PFSK-1 (cell line): Measurements from ENCODE around the gene POLA1.

Experiments used
- FOXP2 ChIP-seq: optimal IDR thresholded peaks from 2 replicates; pipeline ENCODE3; 2011; ENCODE audit warnings: borderline replicate concordance, control low read depth, inconsistent platforms; ENCODE audit not compliant: insufficient read depth; ENCODE audit errors: extremely low read length, extremely low read depth
- POLR2AphosphoS5 ChIP-seq: IDR thresholded peaks from 2 replicates; pipeline ENCODE4 v1.6.1; 2012; ENCODE audit warnings: low read depth, mild to moderate bottlenecking, control low read depth, low read length, moderate library complexity
- SIN3A ChIP-seq: IDR thresholded peaks from 2 replicates; pipeline ENCODE4 v1.6.1; 2012; ENCODE audit warnings: mild to moderate bottlenecking, low read length, moderate library complexity, borderline replicate concordance; ENCODE audit not compliant: insufficient read depth
- TAF1 ChIP-seq: IDR thresholded peaks from 2 replicates; pipeline ENCODE4 v1.6.1; 2012; ENCODE audit warnings: low read length, control low read depth, borderline replicate concordance; ENCODE audit not compliant: insufficient read depth
- TF ChIP-seq, protein P1 (sequence below), 2 experiments: IDR thresholded peaks; 2 replicates each; pipeline versions ENCODE4 v1.6.1 to v1.8.0; 2011 to 2012; ENCODE audit warnings: low read depth in 2 of 2, low read length in 2 of 2, control low read depth in 1 of 2, inconsistent platforms in 1 of 2, mild to moderate bottlenecking in 1 of 2, moderate library complexity in 1 of 2; ENCODE audit not compliant: insufficient read depth in 1 of 2

Gene POLA1

GRCh38 chrX:24748196-24748595 lies 54.5 kb downstream of the POLA1 start:
- TF ChIP-seq, protein P1, sequence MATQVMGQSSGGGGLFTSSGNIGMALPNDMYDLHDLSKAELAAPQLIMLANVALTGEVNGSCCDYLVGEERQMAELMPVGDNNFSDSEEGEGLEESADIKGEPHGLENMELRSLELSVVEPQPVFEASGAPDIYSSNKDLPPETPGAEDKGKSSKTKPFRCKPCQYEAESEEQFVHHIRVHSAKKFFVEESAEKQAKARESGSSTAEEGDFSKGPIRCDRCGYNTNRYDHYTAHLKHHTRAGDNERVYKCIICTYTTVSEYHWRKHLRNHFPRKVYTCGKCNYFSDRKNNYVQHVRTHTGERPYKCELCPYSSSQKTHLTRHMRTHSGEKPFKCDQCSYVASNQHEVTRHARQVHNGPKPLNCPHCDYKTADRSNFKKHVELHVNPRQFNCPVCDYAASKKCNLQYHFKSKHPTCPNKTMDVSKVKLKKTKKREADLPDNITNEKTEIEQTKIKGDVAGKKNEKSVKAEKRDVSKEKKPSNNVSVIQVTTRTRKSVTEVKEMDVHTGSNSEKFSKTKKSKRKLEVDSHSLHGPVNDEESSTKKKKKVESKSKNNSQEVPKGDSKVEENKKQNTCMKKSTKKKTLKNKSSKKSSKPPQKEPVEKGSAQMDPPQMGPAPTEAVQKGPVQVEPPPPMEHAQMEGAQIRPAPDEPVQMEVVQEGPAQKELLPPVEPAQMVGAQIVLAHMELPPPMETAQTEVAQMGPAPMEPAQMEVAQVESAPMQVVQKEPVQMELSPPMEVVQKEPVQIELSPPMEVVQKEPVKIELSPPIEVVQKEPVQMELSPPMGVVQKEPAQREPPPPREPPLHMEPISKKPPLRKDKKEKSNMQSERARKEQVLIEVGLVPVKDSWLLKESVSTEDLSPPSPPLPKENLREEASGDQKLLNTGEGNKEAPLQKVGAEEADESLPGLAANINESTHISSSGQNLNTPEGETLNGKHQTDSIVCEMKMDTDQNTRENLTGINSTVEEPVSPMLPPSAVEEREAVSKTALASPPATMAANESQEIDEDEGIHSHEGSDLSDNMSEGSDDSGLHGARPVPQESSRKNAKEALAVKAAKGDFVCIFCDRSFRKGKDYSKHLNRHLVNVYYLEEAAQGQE (IDR thresholded peaks at IDR 0.05; ENCODE audit: insufficient read depth in 1 of 2, low read depth in 2 of 2, low read length in 2 of 2): no peak

- TF ChIP-seq TAF1 (no peak), FOXP2 (no peak), POLR2AphosphoS5 (no peak), SIN3A (no peak)
- TF ChIP-seq, protein P1 (IDR thresholded peaks at IDR 0.05; ENCODE audit: insufficient read depth in 1 of 2, low read depth in 2 of 2, low read length in 2 of 2): no peak
These were observed 66.1 kb downstream of the POLA1 start for GRCh38 chrX:24759786-24760185.

DNA sequence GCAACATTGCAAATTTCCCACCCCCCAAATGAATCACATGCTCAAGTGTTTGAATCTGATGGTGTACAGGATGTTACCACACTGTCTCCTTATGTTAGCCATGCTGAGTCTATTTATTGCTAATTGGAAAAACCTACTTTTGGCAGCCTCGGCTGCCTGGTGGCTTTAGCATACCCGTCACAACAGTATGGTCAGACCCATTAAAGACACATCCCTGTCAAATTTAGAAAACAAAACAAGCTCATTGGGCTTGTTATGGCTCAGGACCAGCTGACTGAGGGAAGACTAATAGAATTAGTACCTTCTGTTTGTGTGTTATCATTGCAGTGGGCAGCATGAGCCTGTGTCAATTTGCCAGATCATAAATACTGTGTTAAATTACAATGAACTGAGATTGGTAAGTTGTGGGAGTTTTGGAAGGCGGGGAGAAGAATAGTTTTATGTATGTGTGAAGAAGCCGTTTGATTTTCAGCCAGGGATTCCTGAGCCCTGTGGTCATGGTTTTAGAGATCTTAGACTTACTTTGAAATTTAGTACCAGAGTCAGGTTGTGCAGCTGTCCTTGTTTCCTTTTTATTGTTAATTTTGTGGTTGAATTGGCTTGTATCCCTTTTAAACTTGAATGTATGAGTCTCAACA lies 66.8 kb downstream of the POLA1 start:
- TF ChIP-seq FOXP2 (no peak), SIN3A (no peak), POLR2AphosphoS5 (no peak), TAF1 (no peak)
- TF ChIP-seq, protein P1 (IDR thresholded peaks at IDR 0.05; ENCODE audit: insufficient read depth in 1 of 2, low read depth in 2 of 2, low read length in 2 of 2): no peak

DNA sequence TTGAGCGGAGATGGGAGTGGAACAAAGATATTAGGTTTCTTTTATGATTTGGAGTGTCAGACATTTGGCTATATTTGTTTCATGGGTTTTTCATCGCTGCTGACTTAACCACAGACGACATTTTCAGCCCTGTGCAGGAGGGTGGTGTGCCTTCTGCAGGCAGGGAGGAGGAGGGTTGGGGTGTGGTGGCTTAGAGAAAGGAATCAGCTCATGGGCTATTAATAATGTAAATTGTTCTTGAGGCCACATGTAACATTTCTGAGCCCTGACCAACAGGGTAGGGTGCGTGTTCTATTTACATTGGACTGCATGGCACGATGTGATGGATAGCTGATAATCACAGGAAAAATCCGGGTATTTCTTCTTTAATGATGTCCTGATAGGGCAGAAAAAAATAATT lies 67.6 kb downstream of the POLA1 start:
- no peak for TF ChIP-seq SIN3A
- TF ChIP-seq, protein P1 (IDR thresholded peaks at IDR 0.05; ENCODE audit: insufficient read depth in 1 of 2, low read depth in 2 of 2, low read length in 2 of 2): no peak
- TF ChIP-seq POLR2AphosphoS5: no peak

DNA sequence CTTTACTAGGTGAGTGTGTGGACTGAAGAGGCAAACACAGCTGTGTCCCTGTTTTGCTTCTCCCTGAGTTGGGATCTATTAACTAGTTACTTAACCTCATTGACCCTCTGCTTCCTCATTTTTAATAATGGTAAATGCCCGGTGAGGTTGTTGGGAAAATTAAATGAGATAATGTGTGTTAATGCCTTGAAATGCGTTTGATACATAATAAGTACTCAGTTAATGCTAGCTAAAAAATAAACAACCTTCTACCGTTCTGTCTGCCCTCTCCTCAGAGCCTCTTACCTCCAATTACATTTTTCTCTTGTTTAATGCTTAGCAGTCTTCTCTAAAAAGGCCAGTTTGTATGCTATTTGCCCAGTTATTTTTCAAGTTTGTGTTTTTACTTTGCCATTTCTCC lies 70.3 kb downstream of the POLA1 start:
- no peak for TF ChIP-seq TAF1
- no peak for TF ChIP-seq SIN3A
- no peak for TF ChIP-seq FOXP2
- TF ChIP-seq POLR2AphosphoS5: no peak
- TF ChIP-seq, protein P1 (IDR thresholded peaks at IDR 0.05; ENCODE audit: insufficient read depth in 1 of 2, low read depth in 2 of 2, low read length in 2 of 2): no peak
